HG03442 (cell line): Measurements from ENCODE around the gene KRT9.

Source experiments
- ATAC-seq: cut with Tn5 transposase; IDR thresholded peaks from one replicate; pipeline ENCODE4 v1.9.1; 2021; ENCODE audit warnings: mild to moderate bottlenecking, moderate library complexity; ENCODE audit not compliant: unreplicated experiment

KRT9 gene

GRCh38 chr17:41533613-41534012, 38.2 kb downstream of the KRT9 start:
- no peak for ATAC-seq

GRCh38 chr17:41532947-41533570, 38.8 kb downstream of the KRT9 start:
- no peak for ATAC-seq

DNA sequence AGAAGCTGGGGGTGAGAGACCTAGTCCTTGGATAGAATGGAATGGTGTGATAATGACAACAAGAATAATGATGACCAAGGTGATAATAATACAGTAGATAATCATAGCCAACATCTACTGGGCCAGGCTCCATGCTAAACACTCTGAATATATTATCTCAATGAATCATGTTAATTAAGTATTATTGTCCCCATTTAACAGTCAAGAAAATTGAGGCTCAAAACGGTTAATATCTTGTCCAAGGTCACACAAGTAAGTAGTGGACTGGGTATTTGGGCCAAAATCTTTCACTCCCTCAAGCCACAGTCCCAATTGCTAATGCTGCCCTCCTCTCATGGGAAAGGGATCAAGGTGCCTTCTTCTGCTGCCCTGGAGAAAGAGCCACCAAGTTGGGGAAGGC, 39.9 kb downstream of the KRT9 start:
- ATAC-seq: no peak

DNA sequence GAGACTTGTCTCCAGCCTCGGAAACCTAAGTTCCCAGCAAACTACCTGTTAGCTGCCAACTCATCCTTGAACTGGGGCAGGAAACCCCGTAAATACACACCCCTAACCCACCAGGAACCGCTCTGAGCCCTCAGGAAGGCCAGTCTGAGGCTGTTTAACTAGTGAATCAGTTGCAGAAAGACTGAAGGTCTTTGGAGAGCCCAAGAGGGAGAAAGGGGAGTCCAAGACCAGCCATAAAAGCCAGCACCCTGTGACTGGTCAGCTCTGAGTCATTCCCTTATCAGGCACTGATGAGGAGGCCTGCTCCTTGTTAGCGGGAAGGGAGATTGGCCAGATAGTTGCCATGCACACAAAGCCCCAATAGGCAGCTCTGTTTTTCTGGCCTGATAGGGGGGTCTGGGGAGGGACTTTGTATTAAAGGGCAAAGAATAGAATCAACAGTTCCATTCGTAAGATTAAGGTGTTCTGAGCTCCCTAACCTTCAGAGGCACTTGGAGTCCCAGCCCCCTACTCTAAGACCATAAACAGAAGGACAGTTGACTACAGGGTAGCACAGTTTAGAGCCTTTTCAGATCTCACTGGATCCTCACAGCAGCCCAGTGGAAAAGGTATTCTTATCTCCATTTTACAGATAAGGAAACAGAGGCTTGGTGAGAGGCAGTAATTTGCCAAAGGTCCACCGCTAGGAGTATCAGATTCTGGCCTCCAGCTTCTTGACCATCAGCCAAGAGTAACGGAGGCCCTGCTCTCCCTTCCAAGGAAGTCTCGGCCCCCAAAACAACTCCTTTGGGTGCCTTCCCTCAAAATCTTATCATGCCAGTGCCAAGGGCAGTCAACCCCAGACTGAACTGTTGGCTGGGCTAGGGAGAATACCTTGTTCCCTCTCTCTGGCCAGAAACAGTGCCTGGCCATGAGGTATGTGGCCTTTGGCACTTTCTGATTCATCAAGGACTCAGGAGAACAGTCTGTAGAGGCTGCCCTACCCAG, 41.5 kb downstream of the KRT9 start:
- ATAC-seq: no peak

DNA sequence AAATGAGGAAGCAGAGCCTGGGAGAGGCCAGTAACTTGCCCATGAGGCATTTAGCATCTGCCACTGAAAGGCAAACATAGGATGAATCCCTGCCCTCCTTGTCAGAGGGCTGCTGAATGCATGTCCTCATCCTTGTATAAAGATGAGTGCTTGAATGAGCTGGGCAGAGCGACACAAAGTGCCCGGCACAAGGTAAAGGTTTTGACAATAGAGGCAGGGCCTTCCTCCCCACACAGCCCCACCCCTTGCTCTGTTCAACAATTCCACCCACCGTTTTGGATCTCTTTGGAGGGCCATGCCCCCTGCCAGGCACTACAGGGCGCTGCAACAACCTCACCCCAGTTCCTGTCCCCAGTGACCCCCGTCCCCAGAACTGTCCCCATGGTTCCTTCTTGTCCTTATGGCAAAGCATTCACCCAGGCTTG, 42.4 kb downstream of the KRT9 start:
- no peak for ATAC-seq

DNA sequence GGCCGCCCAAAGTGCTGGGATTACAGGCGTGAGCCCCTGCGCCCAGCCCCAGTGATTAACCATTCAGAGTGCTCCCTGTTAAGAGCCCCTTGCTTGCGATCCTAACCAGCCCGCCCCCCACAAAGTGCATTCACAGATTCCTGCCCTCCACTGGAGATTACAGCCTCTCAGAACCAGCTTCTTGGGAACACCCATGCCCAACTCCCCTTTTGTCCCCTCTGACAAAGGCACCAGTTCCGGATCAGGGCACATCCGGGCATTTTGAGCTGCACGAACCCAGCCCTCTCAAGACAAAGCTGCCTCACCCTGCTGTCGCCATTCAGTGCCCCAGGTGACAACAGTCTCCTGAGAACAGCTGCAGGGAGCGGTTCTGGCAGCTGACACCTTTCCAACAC, 42.9 kb downstream of the KRT9 start:
- ATAC-seq: no peak

GRCh38 chr17:41527063-41528023, 44.5 kb downstream of the KRT9 start:
- ATAC-seq: no peak

GRCh38 chr17:41524261-41524660, 47.6 kb downstream of the KRT9 start:
- ATAC-seq: no peak

- no peak for ATAC-seq
Measured at GRCh38 chr17:41523787-41524186, 48.1 kb downstream of the KRT9 start.

DNA sequence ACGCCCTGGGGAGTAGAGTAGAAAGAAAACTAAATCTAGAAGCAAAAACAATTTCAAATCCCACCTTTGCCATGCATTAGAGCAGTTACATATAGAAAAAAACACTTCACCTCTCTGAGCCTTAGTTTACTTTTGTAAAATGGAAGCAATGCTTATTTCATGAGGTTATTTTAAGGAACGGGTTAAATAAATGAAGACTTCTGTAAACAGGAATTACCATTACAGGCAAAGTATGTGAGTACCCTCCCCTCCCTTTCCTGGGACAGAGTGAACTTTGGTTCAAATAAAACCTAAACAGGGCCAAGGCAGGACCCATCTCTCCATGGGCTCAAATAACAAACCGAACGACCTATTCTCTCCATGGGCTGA, 48.6 kb downstream of the KRT9 start:
- ATAC-seq: no peak

DNA sequence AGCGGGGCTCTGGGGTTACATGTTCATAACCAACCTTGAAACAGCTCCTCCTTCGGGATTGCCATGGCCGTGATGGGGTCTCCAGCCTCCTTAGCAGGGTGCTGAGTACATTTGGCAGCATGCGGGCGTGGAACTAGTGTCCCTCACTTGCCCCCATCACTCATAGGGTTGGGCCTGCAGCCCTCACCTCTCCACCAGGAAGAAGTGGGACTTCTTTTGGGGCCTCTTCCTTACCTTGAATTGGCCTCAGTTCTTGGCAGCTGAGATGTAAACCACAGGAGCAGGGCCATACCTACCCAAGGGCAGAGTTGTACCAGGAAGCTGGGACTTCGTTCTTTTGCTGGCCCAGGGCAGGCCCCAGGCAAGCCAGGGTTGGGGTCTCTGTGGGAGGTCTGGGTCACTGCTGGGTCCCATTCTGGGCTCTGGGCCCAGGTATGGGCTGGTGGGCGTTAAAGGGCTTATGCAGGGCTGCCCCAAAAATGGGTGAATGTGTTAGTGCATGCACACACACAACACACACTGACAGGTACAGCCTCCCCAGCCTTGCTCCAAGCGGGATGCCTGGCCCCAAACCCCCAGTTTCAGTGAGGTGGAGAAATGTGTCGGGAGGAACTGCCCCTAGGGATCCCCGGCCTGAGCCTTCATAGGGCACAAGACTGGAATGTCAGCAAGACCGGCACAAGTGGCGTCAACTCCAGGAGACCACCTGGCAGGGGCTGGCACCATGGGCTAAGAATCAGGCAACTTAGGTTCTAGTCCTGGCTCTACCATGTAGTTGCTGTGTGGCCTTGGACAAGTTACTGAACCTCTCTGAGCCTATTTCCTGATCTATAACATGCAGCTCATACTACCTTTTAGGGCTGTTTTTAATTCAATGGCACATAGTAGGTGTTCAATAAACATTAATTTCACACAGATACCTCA, 49.3 kb downstream of the KRT9 start:
- no peak for ATAC-seq

GRCh38 chr17:41521574-41522261, 50.1 kb downstream of the KRT9 start:
- no peak for ATAC-seq

GRCh38 chr17:41520821-41521521, 50.9 kb downstream of the KRT9 start:
- no peak for ATAC-seq

- ATAC-seq: no peak
Measured at GRCh38 chr17:41519501-41520224, 52.2 kb downstream of the KRT9 start.

GRCh38 chr17:41518789-41519449, 52.9 kb downstream of the KRT9 start, which contains the start of gene KRT15:
KRT15 (minus strand) TSS chr17:41518890; CDS start chr17:41518827, 63 bp downstream.
- ATAC-seq: no peak

DNA sequence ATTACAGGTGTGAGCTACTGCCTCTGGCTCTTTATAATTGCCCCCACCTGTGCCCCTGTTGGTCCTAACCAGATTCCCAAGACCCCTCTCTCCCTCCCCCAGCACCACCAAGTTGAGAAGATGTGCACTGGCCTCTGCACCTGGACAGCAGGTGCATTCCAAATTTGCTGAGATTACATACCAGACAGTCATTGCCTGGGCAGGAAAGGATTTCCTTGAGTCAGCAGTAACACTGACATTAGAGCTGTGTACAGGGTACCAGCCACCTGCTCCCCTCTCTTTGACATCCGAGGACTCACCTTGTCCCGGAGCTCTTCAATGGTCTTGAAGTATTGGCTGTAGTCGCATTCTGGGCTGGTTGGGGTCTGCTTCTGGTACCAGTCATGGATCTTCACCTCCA, 53.8 kb downstream of the KRT9 start:
- ATAC-seq: no peak

GRCh38 chr17:41516830-41517283, 55.0 kb downstream of the KRT9 start:
- no peak for ATAC-seq
